OCI-LY7 (cell line): Measurements from ENCODE around the gene CACNA2D1. TPM values are rescaled to one million over a fixed set of nuclear protein-coding genes. Genes with fewer than 3 reads are reported as not detected.

Experiments
- BruUV-seq: library from RNA; stranded (reverse); fragments of 400-500 nt; replicated peaks from 2 replicates; lab custom pipeline; 2021; lab: Mats Ljungman, UMichigan
- CTCF ChIA-PET: fragments of 300-600 bp; sonication (Branson Sonifier 250); formaldehyde crosslinking; loops from one replicate; lab custom pipeline; 2022; ENCODE audit warnings: antibody characterized with exemption; ENCODE audit not compliant: unreplicated experiment; lab: Charles Lee
- POLR2A ChIA-PET: fragments of 300-600 bp; sonication (Branson Sonifier 250); formaldehyde crosslinking; loops from one replicate; lab custom pipeline; 2022; ENCODE audit warnings: antibody characterized with exemption; lab: Charles Lee
- DNase-seq: peaks from one replicate; pipeline ENCODE4 v3.0.0-alpha.2; 2015; ENCODE audit warnings: low spot score
- H2AFZ ChIP-seq: fragments of 200-600 bp; sonication (generic), shearing (Covaris generic); 2 replicates; pipeline ENCODE4 v1.6.1; 2014; ENCODE audit warnings: mild to moderate bottlenecking, antibody characterized with exemption, low read length, moderate library complexity
- H3K27ac ChIP-seq: fragments of 200-600 bp; sonication (generic); 2 replicates; pipeline ENCODE4 v1.5.1; 2014; ENCODE audit warnings: mixed run types, low read depth, mild to moderate bottlenecking, moderate library complexity, low read length, inconsistent platforms; ENCODE audit not compliant: poor library complexity, severe bottlenecking
- H3K36me3 ChIP-seq: fragments of 200-600 bp; sonication (generic); 2 replicates; pipeline ENCODE4 v1.6.1; 2014; ENCODE audit warnings: mild to moderate bottlenecking, antibody characterized with exemption, low read length, moderate library complexity, mixed read lengths; ENCODE audit not compliant: insufficient read depth
- H3K4me1 ChIP-seq: fragments of 200-600 bp; sonication (generic); 2 replicates; pipeline ENCODE4 v1.5.1; 2014; ENCODE audit warnings: mild to moderate bottlenecking, low read length; ENCODE audit not compliant: insufficient read depth, poor library complexity, severe bottlenecking
- H3K4me2 ChIP-seq: fragments of 200-600 bp; sonication (generic); 2 replicates; pipeline ENCODE4 v1.6.1; 2014; ENCODE audit warnings: mild to moderate bottlenecking, low read length
- H3K4me3 ChIP-seq: fragments of 200-600 bp; sonication (generic); 2 replicates; pipeline ENCODE4 v1.5.1; 2014; ENCODE audit warnings: mild to moderate bottlenecking, low read depth, low read length; ENCODE audit not compliant: poor library complexity, severe bottlenecking
- H3K79me2 ChIP-seq: fragments of 200-600 bp; sonication (generic); 2 replicates; pipeline ENCODE4 v1.6.1; 2016; ENCODE audit warnings: low read depth, mild to moderate bottlenecking, low read length, moderate library complexity, mixed read lengths; ENCODE audit not compliant: insufficient read depth
- H3K9me2 ChIP-seq: fragments of 200-600 bp; sonication (generic); 2 replicates; pipeline ENCODE4 v1.6.1; 2016; ENCODE audit warnings: mild to moderate bottlenecking, low read length, mixed read lengths; ENCODE audit not compliant: insufficient read depth
- H3K9me3 ChIP-seq: fragments of 200-600 bp; sonication (generic); 2 replicates; pipeline ENCODE4 v1.6.1; 2014; ENCODE audit warnings: mild to moderate bottlenecking, mixed run types, low read length, mixed read lengths
- H4K20me1 ChIP-seq: fragments of 200-600 bp; sonication (generic); 2 replicates; pipeline ENCODE4 v1.6.1; 2014; ENCODE audit warnings: mild to moderate bottlenecking, antibody characterized with exemption, low read length, moderate library complexity, mixed read lengths; ENCODE audit not compliant: insufficient read depth
- CTCF ChIP-seq: fragments of 200-600 bp; sonication (generic); conservative IDR thresholded peaks from 2 replicates; pipeline ENCODE4 v1.5.1; 2014; ENCODE audit warnings: mild to moderate bottlenecking, antibody characterized with exemption, low read length, moderate library complexity, mixed read lengths
- EZH2phosphoT487 ChIP-seq: fragments of 200-600 bp; sonication (generic); IDR thresholded peaks from 2 replicates; pipeline ENCODE4 v1.6.1; 2018; ENCODE audit warnings: low read depth, borderline replicate concordance, mild to moderate bottlenecking, mixed run types, antibody characterized with exemption, low read length, moderate library complexity, mixed read lengths
- intact Hi-C: fragments of 100-400 bp; cut with micrococcal nuclease; formaldehyde crosslinking; loops from one replicate; pipeline ENCODE4 v1.10.0; 2022; ENCODE audit not compliant: unreplicated experiment
- total RNA-seq, 2 experiments: library from RNA; depleted of rRNA in 1 of 2; stranded (reverse); fragments of >200 nt in 1 of 2; shearing (Covaris generic) in 1 of 2; gene quantifications; 2 replicates each; pipeline ENCODE4 v1.2.3, GENCODE V29; 2014 to 2022

The CACNA2D1 gene
- total RNA-seq, 2 experiments from 2014 or later, result not detected

GRCh38 chr7:82021713-82022112 lies 421.9 kb downstream of the CACNA2D1 start:
- H3K9me2 ChIP-seq, result no peaks in the 10 kb centered on the region
- H4K20me1 ChIP-seq, result no peaks in the 10 kb centered on the region
- no peak overlapping the region for H3K4me2 ChIP-seq
- H3K79me2 ChIP-seq, result no peaks in the 10 kb centered on the region
- no peaks in the 10 kb centered on the region for H3K9me3 ChIP-seq
- CTCF ChIA-PET, result no interaction called here
- no peaks in the 10 kb centered on the region for H3K36me3 ChIP-seq
- H2AFZ ChIP-seq, result no peak overlapping the region
- TF ChIP-seq CTCF, result no peak
- no peak for TF ChIP-seq EZH2phosphoT487
- POLR2A ChIA-PET, result no interaction called here
- no peak overlapping the region for H3K27ac ChIP-seq
- H3K4me3 ChIP-seq, result no peak overlapping the region
- no peaks in the 10 kb centered on the region for H3K4me1 ChIP-seq
- no TSS peak for BruUV-seq
- intact Hi-C loops, result no loop called here
- no peak for DNase-seq

- no peaks in the 10 kb centered on the region for H4K20me1 ChIP-seq
- no peak overlapping the region for H3K4me2 ChIP-seq
- no peak overlapping the region for H3K27ac ChIP-seq
- intact Hi-C loops, result no loop called here
- no peaks in the 10 kb centered on the region for H3K4me1 ChIP-seq
- TF ChIP-seq CTCF (no peak), EZH2phosphoT487 (no peak)
- H3K4me3 ChIP-seq, result no peak overlapping the region
- no peaks in the 10 kb centered on the region for H3K36me3 ChIP-seq
- ChIA-PET POLR2A (interaction anchor here (0.5 to 0.9 kb wide), 2 partner anchors 8 to 309 kb away, joined by 3 to 4 read pairs; no protein-coding TSS in a partner anchor), CTCF (no interaction called here)
- no peak for DNase-seq
- no peaks in the 10 kb centered on the region for H3K79me2 ChIP-seq
- no TSS peak for BruUV-seq
- H3K9me2 ChIP-seq, result no peaks in the 10 kb centered on the region
- H2AFZ ChIP-seq, result no peak overlapping the region
- no peaks in the 10 kb centered on the region for H3K9me3 ChIP-seq
Observed at GRCh38 chr7:82021036-82021435, 422.5 kb downstream of the CACNA2D1 start.

DNA sequence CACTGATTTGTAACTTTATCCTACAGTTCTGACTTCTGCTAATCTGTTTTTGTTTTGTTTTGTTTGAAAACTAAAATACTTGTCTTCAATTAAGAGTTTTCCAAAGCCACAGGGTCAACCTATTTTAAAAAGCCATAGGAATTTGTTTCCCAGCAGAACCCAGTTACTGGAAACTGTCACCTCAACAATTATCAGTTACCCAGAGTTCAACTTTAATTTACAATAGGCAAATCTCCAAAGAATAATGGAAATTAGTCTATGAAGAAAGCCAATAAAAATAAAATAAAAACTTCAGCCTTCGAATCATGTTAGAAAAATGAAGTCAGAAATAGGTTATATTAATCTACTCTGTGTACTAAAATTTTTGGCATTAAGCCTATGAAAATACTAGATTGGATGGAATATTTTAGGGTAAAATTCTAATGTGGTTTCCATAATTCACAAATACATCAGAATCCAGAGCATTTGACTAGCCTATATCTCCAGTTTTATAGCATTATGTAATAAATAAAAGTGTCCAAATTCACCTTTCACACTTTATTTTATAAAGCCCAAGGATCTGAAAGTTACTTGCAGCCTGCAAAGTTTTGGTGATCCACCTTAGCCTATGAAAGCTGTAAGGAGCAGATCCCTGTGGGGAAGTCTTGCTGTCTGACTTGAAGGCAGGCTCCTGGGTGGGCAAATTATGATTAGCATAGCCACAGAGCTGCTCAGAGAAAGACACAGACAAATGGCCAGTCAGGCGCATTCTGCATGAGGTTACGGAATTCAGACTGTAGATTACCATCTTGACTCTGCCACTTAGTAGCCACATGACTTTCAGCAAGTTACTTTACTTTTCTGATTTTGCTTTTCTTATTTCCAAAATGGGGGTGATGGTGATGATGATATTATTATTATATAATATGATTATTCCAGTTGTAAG lies 423.8 kb downstream of the CACNA2D1 start:
- H3K4me2 ChIP-seq, result no peak overlapping the region
- H4K20me1 ChIP-seq, result no peaks in the 10 kb centered on the region
- CTCF ChIA-PET, result no interaction called here
- H3K4me3 ChIP-seq, result no peak overlapping the region
- no peaks in the 10 kb centered on the region for H3K9me3 ChIP-seq
- intact Hi-C loops, result loop anchor here (5.0 kb wide), 1 partner anchor 523 kb away; no protein-coding TSS in a partner anchor
- H3K9me2 ChIP-seq, result no peaks in the 10 kb centered on the region
- no peaks in the 10 kb centered on the region for H3K36me3 ChIP-seq
- TF ChIP-seq EZH2phosphoT487 (no peak), CTCF (no peak)
- H2AFZ ChIP-seq, result no peak overlapping the region
- BruUV-seq, result no TSS peak
- no peaks in the 10 kb centered on the region for H3K4me1 ChIP-seq
- no peak for DNase-seq
- no peaks in the 10 kb centered on the region for H3K79me2 ChIP-seq
- POLR2A ChIA-PET, result interaction anchor here (0.7 to 0.9 kb wide), 2 partner anchors 10 to 308 kb away, joined by 3 to 4 read pairs; no protein-coding TSS in a partner anchor
- H3K27ac ChIP-seq, result no peak overlapping the region
